GM12864 (cell line): ENCODE measurements around the gene ALOX5AP.

Source experiments
- DNase-seq: peaks from one replicate; pipeline ENCODE4 v3.0.0-alpha.2; 2011; ENCODE audit warnings: low read depth
- H3K4me3 ChIP-seq: 2 replicates; pipeline ENCODE4 v1.5.1; 2011; ENCODE audit warnings: mild to moderate bottlenecking, low read depth, low read length, control low read depth
- TF ChIP-seq, protein P1 (sequence below): IDR thresholded peaks from 2 replicates; pipeline ENCODE4 v1.5.1; 2011; ENCODE audit warnings: low read depth, mild to moderate bottlenecking, moderate library complexity, low read length, control low read depth, inconsistent platforms; ENCODE audit errors: missing control alignments

Gene ALOX5AP

DNA sequence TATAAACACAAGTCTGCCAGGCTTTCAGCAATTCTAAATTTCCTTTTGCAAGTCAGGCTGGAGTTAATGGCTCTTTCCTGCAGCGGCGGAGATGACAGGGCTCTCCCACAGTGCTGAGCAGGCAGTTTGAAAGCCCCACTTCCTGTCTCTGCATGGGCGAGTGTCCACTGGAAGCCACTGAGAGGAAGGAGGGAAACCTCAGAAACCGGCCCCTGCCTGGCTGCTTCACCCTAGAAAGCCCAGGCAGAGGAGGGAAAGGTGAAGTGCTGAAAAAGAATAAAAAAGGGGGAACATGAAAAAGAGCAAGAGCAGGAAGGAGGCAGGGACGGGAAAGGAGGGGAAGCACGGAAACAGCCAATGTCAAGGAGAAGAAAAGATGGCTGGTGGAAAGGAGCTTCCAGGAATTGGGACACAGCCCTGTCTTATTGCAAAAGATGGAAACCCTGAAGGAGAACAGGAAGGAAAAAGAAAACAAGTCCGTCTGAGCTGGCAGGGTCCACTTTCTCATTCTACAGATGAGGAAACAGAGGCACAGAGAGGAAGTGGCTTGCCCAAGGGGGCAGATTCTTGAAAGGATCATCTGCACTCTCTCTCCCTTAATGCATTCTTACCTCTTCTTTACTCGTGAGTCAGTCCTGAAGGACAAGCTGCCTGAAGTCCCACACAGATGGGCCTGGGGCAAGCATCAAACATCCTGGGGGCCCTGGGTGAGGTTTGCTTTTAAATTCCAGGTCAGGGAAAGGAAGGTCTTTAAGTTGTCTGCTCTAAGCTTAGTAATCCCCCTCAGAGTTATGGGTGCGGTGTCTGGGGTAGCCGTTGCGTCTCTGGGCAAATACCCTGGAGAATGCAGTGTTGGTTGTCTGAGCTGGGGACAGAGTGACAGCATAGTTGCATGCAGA lies 38.8 kb upstream of the ALOX5AP start:
- no peak for DNase-seq
- no peak overlapping the region for H3K4me3 ChIP-seq
- TF ChIP-seq, protein P1, sequence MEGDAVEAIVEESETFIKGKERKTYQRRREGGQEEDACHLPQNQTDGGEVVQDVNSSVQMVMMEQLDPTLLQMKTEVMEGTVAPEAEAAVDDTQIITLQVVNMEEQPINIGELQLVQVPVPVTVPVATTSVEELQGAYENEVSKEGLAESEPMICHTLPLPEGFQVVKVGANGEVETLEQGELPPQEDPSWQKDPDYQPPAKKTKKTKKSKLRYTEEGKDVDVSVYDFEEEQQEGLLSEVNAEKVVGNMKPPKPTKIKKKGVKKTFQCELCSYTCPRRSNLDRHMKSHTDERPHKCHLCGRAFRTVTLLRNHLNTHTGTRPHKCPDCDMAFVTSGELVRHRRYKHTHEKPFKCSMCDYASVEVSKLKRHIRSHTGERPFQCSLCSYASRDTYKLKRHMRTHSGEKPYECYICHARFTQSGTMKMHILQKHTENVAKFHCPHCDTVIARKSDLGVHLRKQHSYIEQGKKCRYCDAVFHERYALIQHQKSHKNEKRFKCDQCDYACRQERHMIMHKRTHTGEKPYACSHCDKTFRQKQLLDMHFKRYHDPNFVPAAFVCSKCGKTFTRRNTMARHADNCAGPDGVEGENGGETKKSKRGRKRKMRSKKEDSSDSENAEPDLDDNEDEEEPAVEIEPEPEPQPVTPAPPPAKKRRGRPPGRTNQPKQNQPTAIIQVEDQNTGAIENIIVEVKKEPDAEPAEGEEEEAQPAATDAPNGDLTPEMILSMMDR, result no peak

DNA sequence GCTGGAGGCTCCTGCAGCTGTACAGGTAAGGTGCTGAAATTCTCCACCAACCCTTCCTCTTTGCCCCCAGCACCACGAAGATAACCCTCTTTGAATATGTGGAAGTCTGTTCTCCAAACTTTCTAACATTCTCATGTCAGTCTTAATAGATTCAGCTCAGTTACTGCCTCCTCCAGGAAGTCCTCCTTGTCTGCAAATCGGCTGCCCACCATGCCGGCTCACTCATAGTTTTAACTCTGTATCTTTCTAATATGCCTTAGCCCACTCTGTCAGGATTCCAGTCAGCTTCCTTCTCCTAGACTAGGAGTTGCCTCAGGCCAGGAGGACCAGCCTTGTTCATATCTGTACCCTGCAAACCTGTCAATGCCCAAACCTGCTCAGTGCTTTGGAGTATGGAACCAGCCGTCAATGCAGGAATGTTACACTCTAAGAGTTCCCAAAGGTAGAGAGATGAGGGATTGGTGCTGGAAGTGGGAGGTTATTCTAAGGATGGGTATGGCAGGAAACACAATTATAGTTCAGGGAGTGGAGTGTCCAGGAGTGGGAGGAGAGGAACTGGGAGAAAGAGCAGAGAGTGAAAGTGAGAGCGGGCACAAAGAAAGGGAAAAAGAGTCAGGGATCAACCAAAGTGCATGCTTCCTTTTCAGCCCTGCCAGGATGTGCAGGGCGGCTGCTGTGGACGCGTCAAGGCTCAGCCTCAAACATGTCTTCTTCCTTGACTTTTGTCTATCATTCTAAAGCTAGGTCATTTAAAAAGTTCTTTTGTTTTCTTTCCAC lies 38.0 kb upstream of the ALOX5AP start:
- DNase-seq, result no peak

DNA sequence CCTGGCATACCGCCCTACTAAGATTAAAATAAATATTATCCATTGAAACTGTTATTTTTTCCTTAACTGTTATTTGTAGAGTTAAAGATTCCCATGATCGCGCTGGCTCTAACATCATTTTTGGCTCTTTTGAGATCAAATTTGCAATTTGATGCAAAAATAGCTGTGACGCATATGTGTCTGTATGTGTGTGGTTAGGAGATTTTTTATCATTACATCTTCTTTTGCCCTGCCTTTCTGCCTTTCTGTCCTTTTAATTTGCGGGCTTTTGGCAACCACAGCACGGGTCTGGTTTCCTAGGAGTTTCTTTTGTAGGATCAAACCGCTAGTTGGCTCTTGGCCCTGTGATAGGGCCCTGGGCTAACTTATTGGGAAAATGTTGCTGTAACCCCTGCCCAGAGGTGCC lies 37.3 kb upstream of the ALOX5AP start:
- no peak for DNase-seq
- no peak overlapping the region for H3K4me3 ChIP-seq

More for the DNA sequence above, 38.0 kb upstream of the ALOX5AP start:
- H3K4me3 ChIP-seq, result no peak overlapping the region
- TF ChIP-seq, protein P1, result no peak

DNA sequence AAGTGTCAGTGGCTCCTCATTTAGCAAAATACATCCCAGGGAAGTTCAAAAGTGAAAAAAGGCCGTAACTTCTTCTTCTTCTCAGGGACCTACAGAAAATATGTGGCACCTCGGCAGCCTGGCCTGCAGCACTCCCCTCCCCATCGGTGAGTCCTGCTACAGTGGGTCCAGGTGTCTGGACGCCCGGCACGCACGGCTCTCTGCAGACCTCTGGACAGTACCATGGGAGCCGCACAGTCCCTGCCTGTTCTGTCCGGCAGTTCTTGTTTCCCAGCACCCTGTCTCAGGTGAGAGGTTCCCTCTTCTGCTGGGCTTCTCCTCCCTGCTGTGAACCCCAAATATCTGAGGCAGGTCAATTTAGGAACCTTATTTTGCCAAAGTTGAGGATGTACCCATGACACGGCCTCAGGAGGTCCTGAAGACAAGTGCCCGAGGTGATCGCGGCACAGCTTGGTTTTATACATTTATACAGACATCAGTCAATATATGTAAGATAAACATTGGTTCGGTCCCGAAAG lies 36.8 kb upstream of the ALOX5AP start:
- TF ChIP-seq, protein P1, result no peak
- H3K4me3 ChIP-seq, result no peak overlapping the region
- no peak for DNase-seq

More for the DNA sequence above, 37.3 kb upstream of the ALOX5AP start:
- TF ChIP-seq, protein P1, result no peak

DNA sequence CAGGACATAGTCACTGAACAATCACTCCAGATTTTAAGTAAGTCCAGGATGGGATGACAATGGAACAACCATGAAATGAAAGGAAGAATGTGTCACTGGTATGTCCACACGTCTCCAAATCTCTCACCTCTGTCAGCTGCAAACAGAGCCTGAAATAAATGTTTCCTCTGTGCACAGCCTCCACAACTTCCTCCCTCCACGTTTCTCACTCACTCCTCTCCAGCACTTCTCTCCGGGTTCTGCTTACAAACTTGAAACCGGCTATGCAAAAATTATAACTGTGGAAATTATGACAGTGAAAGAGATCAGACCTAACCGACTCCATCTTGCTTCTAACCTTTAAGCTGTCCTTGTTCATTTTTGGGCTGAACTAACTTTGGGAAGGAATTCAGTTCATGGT lies 35.0 kb upstream of the ALOX5AP start:
- no peak overlapping the region for H3K4me3 ChIP-seq
- DNase-seq, result no peak
- TF ChIP-seq, protein P1, result no peak

DNA sequence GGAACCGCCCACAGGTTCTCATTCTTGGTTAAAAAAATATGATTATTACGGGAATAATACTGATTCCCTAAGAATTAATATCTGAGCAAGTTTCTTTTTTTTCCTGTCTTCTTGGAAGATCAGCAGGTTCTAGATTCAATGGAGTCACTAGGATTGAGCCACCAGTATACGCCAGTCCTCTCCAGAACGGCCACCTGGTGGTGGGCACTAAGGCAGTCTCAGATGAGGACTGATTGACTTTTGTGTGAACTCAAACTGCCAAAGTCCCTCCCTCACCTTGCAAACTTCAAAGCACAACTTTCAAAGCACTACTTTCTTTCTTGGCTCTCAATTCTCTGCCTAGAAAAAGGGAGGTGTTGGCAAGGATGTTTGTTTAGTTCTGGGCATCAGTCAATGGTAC lies 33.3 kb upstream of the ALOX5AP start:
- TF ChIP-seq, protein P1, result no peak
- no peak overlapping the region for H3K4me3 ChIP-seq
- DNase-seq, result no peak
